CD4-positive, alpha-beta T cell treated with Interleukin-21 for 1 hour (primary cell): ENCODE measurements around the gene EPOP.

Experiments used
- DNase-seq: peaks from one replicate; pipeline ENCODE4 v3.0.0-alpha.2; 2020

Gene EPOP

DNA sequence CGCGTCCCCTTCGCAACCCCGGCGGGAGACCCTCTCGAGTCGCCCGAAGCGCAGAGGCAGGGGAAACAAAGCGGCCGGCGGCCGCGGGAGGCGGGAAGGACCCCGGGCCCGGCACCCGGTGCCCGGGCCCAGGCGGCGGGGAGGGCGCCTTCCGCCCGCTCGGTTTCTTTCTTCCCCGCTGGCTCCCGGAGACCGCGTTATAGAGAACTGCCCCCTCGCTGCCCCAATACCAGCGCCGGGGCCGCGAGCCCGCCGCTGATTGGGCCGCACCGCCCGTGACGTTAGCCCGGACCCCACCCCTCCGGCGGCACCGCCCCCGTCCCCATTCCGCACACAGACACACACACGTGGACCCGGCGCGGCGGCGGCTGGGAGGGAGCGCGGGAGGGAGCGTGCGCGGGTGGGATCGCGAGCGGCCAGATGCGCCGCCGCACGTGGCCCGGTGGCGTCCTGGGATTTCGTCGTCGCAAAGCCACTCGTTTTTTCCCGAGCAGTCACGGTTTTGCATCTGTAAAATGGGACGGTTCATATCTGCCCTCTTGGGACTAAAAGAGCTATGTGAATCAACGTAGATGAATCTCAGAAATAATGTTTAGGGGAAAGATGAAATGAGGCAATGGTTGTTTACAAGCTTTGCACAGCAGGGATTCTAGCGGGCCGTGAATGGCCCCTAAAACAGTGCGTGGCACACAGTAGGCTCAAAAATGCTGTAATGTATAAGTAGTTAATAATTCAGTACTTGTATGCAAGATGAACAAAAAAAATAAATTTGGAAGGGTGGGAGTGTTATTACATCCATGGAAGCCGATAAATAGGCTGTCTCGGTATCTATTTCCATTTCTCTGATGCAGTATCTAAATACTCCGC is at the start of gene EPOP:
TSS of gene EPOP (minus strand) at position 209 of the 867 bp plus-strand sequence. CDS start 462 bp downstream, outside the sequence.
- peak; percentile 88 for DNase-seq

DNA sequence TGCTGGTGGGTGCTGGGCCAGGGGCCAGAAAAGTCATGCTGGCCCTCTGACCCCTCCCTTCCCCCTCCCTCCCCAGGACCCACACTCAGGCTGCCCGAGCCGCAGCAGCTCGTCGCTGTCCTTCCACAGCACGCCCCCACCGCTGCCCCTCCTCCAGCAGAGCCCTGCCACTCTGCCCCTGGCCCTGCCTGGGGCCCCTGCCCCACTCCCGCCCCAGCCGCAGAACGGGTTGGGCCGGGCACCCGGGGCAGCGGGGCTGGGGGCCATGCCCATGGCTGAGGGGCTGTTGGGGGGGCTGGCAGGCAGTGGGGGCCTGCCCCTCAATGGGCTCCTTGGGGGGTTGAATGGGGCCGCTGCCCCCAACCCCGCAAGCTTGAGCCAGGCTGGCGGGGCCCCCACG is 47.0 kb upstream of the EPOP start:
- DNase-seq, result no peak

DNA sequence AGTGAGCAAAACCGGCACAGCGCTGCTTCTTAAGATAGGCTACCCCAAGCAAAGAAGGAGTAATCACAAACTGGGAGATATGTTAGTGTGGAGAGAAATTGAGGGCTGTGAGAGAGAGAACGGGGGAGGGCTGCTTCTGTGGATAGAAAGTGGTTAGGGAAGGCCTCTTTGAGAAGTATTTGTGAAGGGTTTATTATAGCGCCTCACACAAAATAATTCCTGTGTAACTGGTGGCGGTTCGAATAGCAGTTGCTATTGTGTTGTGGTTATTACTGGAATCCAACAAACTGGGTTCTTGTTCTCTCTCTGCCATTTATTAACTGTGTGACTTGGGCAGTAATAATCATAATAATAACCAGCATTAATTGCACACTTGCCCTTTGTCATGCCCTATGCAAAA is 46.2 kb upstream of the EPOP start:
- no peak for DNase-seq

DNA sequence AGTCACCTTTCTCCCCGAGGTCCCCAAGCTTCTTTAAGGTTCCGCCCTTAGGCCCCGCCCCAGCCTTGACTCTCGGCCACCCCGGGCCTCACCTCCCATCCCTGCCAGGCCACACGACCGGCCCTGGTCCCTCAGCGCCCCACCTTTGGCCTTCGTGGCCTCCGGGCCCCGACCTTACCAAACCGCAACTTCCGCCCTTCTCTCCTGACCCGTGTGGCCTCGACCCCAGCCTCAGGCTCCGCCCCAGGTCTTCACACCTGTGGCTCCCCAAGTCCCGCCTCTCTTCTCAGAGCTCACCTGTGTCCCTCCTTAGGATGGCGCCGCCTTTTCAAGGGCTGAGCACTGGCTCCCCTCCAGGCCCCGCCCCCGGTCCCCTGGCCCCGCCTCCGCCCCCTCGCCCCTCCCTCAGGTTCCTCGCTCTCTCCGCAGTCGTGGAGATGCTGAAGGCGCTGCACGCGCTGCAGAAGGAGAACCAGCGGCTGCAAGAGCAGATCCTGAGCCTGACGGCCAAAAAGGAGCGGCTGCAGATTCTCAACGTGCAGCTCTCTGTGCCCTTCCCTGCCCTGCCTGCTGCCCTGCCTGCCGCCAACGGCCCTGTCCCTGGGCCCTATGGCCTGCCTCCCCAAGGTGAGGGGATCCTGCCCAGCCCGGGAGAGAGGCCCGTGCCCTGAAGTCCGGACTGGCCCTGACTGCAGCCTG is 45.3 kb upstream of the EPOP start:
- DNase-seq, result no peak

DNA sequence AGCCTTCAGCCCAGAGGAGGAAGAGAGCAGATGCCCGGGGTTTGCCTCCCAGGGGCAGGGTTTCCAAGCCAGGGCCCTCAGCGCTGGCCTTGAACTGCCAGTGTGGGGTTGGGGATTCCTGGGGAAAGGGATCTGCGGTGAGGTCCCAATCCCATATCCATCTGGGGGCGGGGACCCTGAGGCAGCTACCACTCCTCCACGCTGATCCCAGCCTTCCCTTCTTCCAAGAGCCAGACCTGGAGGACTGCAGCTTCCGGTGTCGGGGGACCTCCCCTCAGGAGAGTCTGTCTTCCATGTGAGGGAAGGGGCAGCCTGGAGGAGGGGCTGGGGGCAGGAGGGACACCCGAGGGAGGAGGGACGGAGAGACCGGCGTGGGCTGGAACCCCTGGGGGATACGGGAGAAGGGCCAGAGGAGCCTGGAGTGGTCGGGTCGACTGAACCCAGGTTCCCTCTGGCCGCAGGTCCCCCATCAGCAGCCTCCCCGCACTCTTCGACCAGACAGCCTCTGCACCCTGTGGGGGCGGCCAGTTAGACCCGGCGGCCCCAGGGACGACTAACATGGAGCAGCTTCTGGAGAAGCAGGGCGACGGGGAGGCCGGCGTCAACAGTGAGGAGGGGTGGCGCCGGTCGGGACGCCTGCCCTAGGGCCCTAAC is 44.7 kb upstream of the EPOP start:
- DNase-seq, result no peak

DNA sequence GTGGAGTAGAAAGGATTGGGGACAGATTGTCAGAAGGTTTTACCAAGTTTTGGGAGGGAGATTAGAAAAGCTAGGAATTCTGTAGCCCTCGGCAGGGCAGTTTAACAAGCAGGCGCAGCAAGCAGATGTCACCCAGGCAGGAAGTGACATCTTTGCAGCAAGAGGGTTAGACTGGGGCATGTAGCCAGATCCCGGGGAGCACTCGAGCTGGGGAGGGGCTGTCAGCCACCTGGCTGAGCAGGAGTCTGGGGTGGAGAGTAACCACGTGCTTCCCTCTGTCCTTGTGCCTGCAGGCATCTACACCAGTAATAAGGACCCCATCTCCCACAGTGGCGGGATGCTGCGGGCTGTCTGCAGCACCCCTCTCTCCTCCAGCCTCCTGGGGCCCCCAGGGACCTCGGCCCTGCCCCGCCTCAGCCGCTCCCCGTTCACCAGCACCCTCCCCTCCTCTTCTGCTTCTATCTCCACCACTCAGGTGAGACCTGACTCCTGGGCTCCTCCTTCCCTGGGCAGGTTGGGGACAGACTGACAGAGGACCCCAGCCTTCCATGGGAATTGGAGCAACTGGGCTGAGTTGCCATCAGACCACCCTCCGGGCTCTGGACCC is 42.5 kb upstream of the EPOP start:
- DNase-seq, result no peak

DNA sequence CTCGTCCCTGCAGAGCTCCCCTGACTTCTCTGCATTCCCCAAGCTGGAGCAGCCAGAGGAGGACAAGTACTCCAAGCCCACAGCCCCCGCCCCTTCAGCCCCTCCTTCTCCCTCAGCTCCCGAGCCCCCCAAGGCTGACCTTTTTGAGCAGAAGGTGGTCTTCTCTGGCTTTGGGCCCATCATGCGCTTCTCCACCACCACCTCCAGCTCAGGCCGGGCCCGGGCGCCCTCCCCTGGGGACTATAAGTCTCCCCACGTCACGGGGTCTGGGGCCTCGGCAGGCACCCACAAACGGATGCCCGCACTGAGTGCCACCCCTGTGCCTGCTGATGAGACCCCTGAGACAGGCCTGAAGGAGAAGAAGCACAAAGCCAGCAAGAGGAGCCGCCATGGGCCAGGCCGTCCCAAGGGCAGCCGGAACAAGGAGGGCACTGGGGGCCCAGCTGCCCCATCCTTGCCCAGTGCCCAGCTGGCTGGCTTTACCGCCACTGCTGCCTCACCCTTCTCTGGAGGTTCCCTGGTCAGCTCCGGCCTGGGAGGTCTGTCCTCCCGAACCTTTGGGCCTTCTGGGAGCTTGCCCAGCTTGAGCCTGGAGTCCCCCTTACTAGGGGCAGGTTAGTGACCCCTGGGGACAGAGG is 41.7 kb upstream of the EPOP start:
- DNase-seq, result no peak

- no peak for DNase-seq
These were observed 40.6 kb upstream of the EPOP start for GRCh38 chr17:38715216-38715943.

DNA sequence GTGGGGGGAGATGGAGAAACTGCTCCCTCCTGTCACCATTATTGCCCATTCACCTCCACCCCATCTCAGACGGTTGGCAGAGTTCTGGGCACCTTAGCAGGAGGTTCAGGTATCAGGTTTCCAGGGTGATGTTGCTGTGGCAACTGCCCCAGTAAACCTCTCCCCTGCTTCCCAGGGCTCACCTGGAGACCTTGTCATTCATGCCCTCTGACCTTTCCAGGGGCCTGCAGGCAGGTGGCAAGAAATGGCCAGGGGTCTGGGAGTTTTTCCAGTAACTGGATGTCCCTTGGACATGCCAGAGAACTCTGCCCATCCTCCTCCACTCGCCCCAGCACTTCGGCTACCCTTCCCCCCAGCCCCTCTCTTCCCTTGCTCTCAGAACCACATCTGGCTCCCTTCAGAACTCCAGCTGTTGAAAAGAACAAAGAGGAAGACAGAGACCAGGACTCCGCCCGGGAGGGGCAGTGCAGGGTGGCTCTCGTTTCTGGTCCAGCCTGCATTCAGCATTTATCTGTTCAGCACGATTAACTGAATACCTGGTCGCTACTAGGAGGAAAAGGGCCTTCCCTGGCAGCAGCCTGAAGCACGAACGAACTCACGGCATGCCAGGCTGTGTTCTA is 38.8 kb upstream of the EPOP start:
- no peak for DNase-seq

- no peak for DNase-seq
These were observed 37.8 kb upstream of the EPOP start for GRCh38 chr17:38712593-38712992.

DNA sequence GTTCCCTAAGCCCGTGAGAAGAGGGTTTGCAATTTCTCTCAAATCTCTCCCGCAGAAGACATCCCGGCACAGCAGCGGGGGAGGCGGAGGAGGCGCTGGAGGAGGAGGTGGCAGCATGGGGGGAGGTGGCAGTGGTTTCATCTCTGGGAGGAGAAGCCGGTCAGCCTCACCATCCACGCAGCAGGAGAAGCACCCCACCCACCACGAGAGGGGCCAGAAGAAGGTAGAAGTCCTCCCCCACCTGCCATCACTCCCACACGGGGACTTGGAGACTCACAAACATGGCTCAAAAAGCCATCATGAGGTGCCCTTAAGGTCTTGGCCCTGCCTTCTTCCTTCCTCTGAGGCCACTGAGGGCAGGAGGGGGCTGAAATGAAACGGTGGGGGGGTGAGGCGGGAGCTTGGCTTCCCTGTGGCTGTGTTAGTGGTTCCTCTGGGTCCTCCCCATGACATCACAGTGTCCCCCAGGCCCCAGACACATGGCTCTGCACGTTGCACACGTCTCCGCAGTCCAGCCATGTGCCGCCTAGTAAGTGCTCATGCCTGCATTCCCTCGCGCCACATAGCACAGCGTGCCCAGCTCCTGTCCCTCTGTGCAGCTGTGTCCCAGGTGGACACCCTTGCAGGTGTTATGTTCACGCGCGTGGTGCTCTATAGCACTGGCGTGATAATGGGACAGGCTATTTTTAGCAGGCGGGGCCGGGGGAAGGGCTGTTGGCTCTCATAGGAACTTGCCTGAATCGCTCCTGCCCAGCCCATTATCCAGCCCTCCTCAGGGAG is 37.2 kb upstream of the EPOP start:
- no peak for DNase-seq

DNA sequence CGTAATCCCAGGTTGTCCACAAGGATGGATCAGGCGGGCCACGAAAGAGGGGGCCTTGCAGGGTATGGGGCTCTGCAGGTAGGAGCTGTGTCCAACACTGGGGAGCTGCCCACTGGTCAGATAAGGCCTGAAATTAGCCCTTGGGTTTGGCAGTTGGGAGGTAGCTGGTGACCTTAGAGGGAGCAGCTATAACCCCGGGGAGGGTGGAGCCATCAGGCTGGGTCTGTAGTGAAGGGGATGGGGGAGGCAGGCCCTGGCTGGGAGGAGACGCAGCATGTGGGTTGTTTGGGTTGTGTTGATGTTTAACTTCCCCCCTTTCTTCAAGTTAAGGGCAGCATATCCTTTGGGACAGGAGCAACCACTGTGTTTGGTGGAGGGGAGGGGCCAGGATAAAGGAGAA is 36.2 kb upstream of the EPOP start:
- no peak for DNase-seq

GRCh38 chr17:38710604-38710962 is 35.8 kb upstream of the EPOP start:
- DNase-seq, result no peak

DNA sequence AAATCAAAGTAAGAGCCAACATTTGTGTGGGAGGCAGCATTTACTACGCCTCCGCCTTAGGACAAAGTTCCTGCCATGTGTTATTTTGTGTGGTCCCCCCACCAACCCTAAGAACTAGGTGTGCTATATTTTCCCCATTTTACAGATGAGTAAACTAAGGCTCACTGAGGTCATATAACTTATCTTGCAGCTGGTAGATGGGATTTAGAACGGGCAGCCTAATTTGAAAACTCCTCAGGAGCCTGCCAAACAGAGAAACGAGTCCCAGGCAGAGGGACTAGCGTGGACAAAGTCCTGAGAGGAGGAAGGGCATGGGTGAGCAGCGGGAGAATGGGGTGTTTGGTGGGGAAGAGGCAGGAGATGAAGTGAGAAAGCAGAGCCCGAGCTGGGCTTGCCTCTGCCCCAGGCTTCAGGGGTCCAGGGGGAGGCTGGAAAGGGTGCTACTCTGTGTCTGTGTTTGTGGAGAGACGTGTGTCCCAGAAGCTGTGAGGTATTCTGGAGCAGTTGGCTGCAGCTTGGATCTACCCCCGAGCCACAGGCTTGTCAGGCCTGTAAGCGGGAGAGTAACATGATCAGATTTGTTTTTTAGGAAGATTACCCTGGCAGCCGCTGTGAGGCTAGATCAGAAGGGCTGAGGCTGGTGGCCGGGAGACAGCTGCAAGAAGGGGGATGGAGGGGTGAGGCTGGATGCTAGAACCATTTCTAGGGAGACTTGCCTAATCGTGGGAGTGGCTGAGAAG is 35.3 kb upstream of the EPOP start:
- DNase-seq, result no peak

DNA sequence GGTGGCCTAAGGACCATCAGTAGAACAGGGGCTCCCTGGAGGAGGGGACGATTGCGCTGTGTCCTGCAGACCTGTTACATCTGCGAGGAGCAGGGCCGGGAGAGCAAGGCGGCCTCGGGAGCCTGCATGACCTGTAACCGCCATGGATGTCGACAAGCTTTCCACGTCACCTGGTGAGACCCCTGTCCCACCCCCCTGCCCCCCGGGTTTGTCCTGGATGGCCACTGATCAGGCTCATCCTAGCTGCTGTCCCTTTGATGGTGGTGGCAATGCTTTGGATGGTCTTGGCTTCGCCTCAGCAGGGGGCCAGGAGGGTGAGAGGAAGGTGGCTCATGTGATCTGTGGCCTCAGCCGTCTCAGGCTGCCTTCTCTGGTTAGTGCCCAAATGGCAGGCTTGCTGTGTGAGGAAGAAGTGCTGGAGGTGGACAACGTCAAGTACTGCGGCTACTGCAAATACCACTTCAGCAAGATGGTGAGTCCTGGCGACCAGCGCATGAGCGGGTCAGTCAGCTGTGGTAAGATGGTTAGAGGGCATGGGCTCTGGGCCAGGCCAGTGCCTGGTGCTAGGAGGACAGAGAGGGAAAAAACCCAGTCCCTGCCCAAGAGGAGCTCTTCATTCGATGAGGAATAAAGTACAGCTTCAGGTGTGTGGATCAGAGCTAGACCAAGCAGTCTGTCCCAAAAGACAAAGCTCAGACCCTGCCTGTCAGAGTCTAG is 34.5 kb upstream of the EPOP start:
- no peak for DNase-seq

DNA sequence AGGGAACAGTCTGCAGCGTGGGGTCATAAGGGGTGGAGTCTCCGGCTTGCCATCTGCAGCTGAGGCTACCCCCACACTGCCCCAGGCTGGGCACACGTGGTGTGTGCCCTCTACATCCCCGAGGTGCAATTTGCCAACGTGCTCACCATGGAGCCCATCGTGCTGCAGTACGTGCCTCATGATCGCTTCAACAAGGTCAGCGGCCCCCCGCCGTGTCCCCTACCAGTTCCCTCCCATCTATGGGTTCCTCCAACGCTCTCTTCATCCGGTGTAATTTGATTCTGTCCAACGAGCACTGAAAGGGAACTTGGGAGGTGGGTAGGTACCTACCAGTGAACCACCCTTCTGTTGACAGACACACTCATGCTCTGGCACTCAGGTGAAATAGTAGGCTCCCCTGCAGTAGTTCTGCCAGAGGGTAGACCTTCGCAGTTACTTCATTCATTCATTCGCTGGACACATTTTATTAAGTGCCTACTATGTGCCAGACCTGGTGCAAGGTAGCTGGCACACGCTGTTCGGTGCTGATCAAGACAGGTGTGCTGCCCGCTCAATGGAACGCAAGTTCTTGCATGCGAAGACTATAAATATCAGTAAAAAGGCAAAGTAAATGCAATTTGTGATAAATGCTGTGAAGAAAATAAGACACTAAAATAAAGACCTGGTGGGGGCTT is 33.1 kb upstream of the EPOP start:
- DNase-seq, result no peak

DNA sequence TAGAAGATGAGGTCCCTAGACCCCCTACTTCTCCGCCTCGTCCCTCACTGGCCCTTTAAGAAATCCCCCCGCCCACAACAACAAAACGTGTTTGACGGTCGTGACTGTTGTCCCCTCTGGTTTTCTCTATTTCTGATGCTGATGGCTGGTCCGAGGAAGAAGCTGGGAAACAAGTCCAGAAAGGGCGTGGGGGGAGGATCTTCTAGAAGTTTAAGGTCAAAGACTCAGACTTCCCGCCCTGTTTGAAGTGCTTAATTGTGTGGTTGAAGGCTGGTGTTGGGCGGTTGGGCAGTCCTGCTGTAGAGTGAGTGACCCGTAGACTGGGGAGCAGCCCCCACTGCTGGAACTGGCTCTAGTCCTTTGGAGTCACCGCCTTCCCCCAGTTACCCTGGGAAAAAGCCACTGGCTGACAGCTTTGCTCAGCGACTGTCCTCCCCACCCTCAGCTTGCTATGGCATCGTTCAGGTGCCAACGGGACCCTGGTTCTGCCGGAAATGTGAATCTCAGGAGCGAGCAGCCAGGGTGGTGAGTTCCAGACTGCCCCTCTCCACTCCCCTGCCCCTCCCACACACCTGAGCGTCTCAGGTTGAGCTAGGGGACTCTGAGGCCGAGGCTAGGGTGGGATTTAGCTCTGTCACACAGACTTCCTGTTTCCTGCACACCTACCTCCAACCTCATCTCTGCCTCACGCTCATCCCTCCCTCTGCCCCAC is 31.9 kb upstream of the EPOP start:
- DNase-seq, result peak; percentile 42

- peak; percentile 24 for DNase-seq
These were observed 31.2 kb upstream of the EPOP start for GRCh38 chr17:38705803-38706504.
